NCI-H226 (cell line): ENCODE results near the gene USP38.
"Not testable (repeated sequence)": the region's sequence is repeated elsewhere in the genome, so short reads cannot be mapped to it uniquely, and the experiment has no call there.

Source experiments
- DNase-seq: peaks from one replicate; pipeline ENCODE4 v3.0.0-alpha.2; 2015

The USP38 gene

GRCh38 chr4:143184503-143185252, at the start of gene USP38:
TSS of gene USP38 (plus strand) at chr4:143184917. CDS start at chr4:143185451, 534 bp downstream.
- peak; percentile 86 for DNase-seq

- no peak for DNase-seq
Measured at GRCh38 chr4:143135358-143135757, 49.4 kb upstream of the USP38 start.

- DNase-seq, result no peak
Measured at GRCh38 chr4:143140696-143141095, 44.0 kb upstream of the USP38 start.

GRCh38 chr4:143148521-143148920, 36.2 kb upstream of the USP38 start:
- no peak for DNase-seq

GRCh38 chr4:143156853-143157252, 27.9 kb upstream of the USP38 start:
- DNase-seq, result no peak

- no peak for DNase-seq
Measured at GRCh38 chr4:143163614-143164013, 21.1 kb upstream of the USP38 start.

GRCh38 chr4:143166722-143167121, 18.0 kb upstream of the USP38 start:
- DNase-seq, result not testable (repeated sequence)

GRCh38 chr4:143178923-143179322, 5.8 kb upstream of the USP38 start:
- DNase-seq, result no peak

- no peak for DNase-seq
Measured at GRCh38 chr4:143183513-143184216, 1.1 kb upstream of the USP38 start.

GRCh38 chr4:143184217-143184502, 557 bp upstream of the USP38 start:
- no peak for DNase-seq

- no peak for DNase-seq
Measured at GRCh38 chr4:143185253-143186107, 763 bp downstream of the USP38 start.

- DNase-seq, result no peak
Measured at GRCh38 chr4:143186212-143186611, 1.5 kb downstream of the USP38 start.

- no peak for DNase-seq
Measured at GRCh38 chr4:143186649-143187048, 1.9 kb downstream of the USP38 start.

- DNase-seq, result no peak
Measured at GRCh38 chr4:143188136-143189088, 3.7 kb downstream of the USP38 start.

- DNase-seq, result no peak
Measured at GRCh38 chr4:143189528-143189927, 4.8 kb downstream of the USP38 start.

GRCh38 chr4:143195581-143195980, 10.9 kb downstream of the USP38 start:
- DNase-seq, result no peak

- no peak for DNase-seq
Measured at GRCh38 chr4:143196323-143196722, 11.6 kb downstream of the USP38 start.

GRCh38 chr4:143199503-143199902, 14.8 kb downstream of the USP38 start:
- no peak for DNase-seq

GRCh38 chr4:143202824-143203223, 18.1 kb downstream of the USP38 start:
- no peak for DNase-seq

GRCh38 chr4:143203577-143203976, 18.9 kb downstream of the USP38 start:
- DNase-seq, result no peak

- no peak for DNase-seq
Measured at GRCh38 chr4:143207555-143207954, 22.8 kb downstream of the USP38 start.

- no peak for DNase-seq
Measured at GRCh38 chr4:143212566-143212965, 27.8 kb downstream of the USP38 start.

GRCh38 chr4:143215873-143216272, 31.2 kb downstream of the USP38 start:
- no peak for DNase-seq
